Motor neuron (in vitro differentiated cells): ENCODE measurements around the gene CST7. TPM values are rescaled to one million over a fixed set of nuclear protein-coding genes. Genes with fewer than 3 reads are reported as not detected.

ENCODE experiments used
- ATAC-seq, 8 experiments: fragments of 200-7000 bp; cut with Tn5 transposase; replicated peaks in 6 of 8; 2 replicates each; pipeline ENCODE4 v1.8.0; 2021; ENCODE audit warnings: mild to moderate bottlenecking in 8 of 8, moderate library complexity in 8 of 8
- H3K27ac ChIP-seq, 2 donors: fragments of 250-450 bp; sonication (Bioruptor Pico); 2 replicates each; pipeline ENCODE4 v1.9.0; 2021; ENCODE audit warnings: antibody characterized with exemption in 2 of 2, mild to moderate bottlenecking in 2 of 2, moderate library complexity in 1 of 2
- H3K4me1 ChIP-seq, 2 donors: fragments of 250-450 bp; sonication (Bioruptor Pico); replicated peaks in 1 of 2; 2 replicates each; pipeline ENCODE4 v1.6.1; 2021; ENCODE audit warnings: antibody characterized with exemption in 2 of 2, mild to moderate bottlenecking in 2 of 2, moderate library complexity in 1 of 2
- H3K4me3 ChIP-seq, 5 donors: fragments of 250-450 bp; sonication (Bioruptor Pico); 2 replicates each; pipeline ENCODE4 v1.9.0; 2021; ENCODE audit warnings: antibody characterized with exemption in 5 of 5, mild to moderate bottlenecking in 5 of 5, moderate library complexity in 4 of 5
- WGBS, 10 experiments: fragments of 450-650 bp; shearing (Covaris generic); methylation state at CpG; one replicate each; pipeline ENCODE4 v1.0.0; 2022; 5-methylcytosine and 5-hydroxymethylcytosine counted together
- in situ Hi-C, 9 experiments: fragments of 400-800 bp; cut with MboI; loops; one replicate each; pipeline ENCODE4 v1.15.0; 2021; ENCODE audit warnings: low sequenced_read_pairs in 9 of 9, low pct_unique_long_range_greater_than_20kb in 2 of 9; ENCODE audit not compliant: unreplicated experiment in 9 of 9
- total RNA-seq, 8 experiments: library from RNA; unstranded; fragments of 300-600 nt; gene quantifications; 2 replicates each; pipeline versions ENCODE4 v1.2.3 to v1.2.4, GENCODE V29; 2022

Gene CST7, protein sequence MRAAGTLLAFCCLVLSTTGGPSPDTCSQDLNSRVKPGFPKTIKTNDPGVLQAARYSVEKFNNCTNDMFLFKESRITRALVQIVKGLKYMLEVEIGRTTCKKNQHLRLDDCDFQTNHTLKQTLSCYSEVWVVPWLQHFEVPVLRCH
- not detected for total RNA-seq

DNA sequence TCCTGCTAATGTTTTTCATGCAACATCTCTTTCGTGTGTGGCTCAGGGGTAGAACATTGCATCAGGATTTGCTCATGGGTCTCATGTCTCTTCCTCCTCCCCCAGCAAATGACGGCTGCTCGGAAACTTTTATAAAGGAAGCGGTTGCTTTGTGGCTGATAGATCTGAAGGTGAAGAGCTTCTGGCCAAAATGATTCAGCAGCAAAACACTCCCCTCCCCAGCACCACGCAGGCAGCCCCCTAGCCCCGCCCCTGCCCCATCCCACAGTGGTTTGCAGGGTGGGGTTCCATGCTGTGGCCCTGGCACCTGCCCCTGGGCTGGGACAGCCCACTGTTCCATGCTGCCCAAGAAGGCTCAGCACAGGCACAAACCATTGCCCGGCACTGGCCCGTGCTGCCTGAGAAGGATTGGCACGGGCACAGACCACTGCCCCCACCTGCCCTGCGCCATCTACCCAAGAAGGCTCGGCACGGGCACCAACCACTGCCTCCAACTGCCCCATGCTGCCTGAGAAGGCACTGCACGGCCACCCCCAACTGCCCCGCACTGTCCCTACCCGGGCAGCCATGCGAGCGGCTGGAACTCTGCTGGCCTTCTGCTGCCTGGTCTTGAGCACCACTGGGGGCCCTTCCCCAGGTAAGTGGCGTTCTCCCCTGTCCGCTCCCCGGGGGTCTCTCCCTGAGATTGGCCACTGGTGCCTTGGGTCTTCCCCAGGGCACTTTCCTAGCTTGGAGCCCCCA lies at the start of gene CST7:
Gene CST7 (plus strand): TSS at position 331 of the 741 bp plus-strand sequence. CDS start 237 bp downstream, at position 568.
- 0 to 95% (median 80%) methylated on average over 1 to 10 of the region's 20 CpGs; no CpG with 5 or more reads in 3 of the 10 experiments for WGBS, 10 experiments
- H3K27ac ChIP-seq: no peak within 1 kb of the TSS
- in situ Hi-C loops: no loop called here
- H3K4me1 ChIP-seq: peaks cover 5 to 7% of the 10 kb centered on the region in 2 donors
- ATAC-seq: no peak
- H3K4me3 ChIP-seq: no peak within 1 kb of the TSS

DNA sequence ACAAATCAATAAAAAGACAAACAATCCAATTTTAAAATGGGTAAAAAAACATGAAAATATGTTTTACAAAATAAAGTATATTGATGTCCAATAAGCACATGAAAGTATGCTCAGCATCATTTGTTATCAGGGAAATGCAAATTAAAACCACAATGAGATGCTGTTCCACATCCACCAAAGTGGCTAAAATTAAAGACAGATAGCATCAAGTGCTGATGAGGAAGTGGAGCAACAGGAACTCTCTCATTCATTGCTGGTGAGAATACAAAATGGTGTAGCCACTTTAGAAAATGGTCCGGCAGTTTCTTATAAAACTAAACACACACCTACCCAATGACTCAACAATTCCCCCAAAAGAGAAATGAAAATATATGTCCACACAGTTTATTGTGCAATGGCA lies 42.3 kb upstream of the CST7 start:
- WGBS, 10 experiments: 20 to 100% (median 75%) methylated on average over 1 of the region's 1 CpG; no CpG with 5 or more reads in 2 of the 10 experiments
- Histone ChIP-seq H3K4me1 (no peaks in the 10 kb centered on the region), H3K27ac (no peak overlapping the region), H3K4me3 (no peak overlapping the region)
- ATAC-seq: no peak
- in situ Hi-C loops: loop anchor here in 5 of 9 experiments (25.0 kb wide), 2 partner anchors 120 to 970 kb away; no protein-coding TSS in a partner anchor

DNA sequence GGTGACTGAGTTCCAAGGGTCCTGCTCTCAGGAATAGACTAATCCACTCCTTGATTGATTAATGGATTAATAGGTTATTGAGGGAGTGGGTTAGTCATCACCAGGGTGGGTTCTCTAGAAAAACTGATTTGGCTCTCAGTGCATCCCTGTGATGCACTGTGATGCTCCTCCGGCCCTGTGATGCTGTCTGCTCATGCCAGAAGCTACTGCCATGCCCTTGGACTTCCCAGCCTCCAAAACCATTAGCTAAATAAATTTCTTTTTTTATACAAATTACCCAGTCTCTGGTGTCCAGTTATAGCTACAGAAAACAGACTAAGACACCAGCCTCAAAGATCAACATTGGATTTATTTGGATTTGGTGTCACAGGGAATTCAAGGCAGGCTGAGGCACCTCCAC lies 40.4 kb upstream of the CST7 start:
- 20 to 100% (median 68%) methylated on average over 1 of the region's 1 CpG; no CpG with 5 or more reads in 4 of the 10 experiments for WGBS, 10 experiments
- ATAC-seq: no peak
- Histone ChIP-seq H3K27ac (no peak overlapping the region), H3K4me3 (no peak overlapping the region), H3K4me1 (no peaks in the 10 kb centered on the region)
- in situ Hi-C loops: loop anchor here in 5 of 9 experiments (25.0 kb wide), 2 partner anchors 121 to 971 kb away; no protein-coding TSS in a partner anchor

DNA sequence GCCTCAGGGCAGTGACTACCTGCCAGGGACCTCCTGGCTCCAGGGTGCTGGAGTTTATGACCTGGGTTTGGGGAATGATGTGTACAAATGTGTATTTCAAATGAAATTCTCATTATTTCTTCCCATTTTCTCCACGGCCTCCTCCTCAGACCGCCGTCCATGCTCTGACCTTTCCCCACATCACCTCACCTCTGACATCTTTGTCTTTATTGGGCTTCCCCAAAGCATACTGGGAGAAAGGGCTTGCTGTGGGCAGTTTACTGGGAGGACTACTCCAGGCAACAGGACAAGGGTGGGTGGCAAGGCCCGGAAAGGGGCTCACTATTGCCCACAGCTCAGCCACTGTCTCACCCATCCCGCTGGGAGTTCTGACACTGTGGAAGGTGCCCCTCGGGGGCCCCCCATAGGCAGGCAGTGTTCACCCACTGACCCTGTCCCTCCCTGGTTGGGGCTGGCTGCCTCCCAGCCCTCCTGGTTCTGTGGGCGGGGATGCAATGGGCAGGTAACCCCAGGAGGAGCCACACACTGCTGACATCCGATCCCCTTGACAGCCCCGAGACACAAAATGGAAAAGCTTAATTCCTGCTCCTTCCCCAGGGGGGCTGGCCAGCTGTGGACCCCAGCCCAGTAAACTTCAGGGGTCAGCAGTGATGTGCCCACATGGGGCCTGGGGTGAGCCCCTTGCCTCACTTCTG lies 39.8 kb upstream of the CST7 start:
- Histone ChIP-seq H3K4me3 (no peak overlapping the region), H3K4me1 (no peaks in the 10 kb centered on the region), H3K27ac (no peak overlapping the region)
- no peak for ATAC-seq
- WGBS, 10 experiments: 60 to 100% (median 86%) methylated on average over 1 to 3 of the region's 9 CpGs; no CpG with 5 or more reads in 6 of the 10 experiments
- in situ Hi-C loops: loop anchor here in 5 of 9 experiments (25.0 kb wide), 2 partner anchors 122 to 972 kb away; no protein-coding TSS in a partner anchor

DNA sequence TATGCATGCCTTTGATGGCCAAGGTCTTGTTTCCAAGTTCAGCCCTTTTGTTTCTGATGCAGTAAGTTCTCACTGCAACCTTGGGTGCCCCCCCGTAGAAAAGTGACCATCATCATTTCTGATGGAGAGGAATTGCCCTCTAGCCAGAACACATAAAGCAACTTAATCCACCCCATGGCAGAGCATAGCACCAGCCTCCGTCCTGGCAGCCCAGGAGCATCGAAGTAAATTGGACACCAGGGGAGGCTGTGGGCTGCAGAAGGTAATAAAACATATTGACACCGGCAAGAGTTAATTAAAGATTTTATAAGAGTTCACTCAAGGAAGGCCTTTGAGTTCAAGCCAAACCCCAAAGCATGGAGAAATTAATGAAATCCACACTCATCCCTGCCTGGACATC lies 39.2 kb upstream of the CST7 start:
- no peak overlapping the region for H3K4me3 ChIP-seq
- H3K4me1 ChIP-seq: no peaks in the 10 kb centered on the region
- no peak overlapping the region for H3K27ac ChIP-seq
- 32 to 100% (median 60%) methylated on average over 1 to 4 of the region's 4 CpGs; no CpG with 5 or more reads in 1 of the 10 experiments for WGBS, 10 experiments
- ATAC-seq: no peak
- in situ Hi-C loops: loop anchor here in 6 of 9 experiments (10.0 to 25.0 kb wide), 3 partner anchors 123 to 973 kb away; no protein-coding TSS in a partner anchor

DNA sequence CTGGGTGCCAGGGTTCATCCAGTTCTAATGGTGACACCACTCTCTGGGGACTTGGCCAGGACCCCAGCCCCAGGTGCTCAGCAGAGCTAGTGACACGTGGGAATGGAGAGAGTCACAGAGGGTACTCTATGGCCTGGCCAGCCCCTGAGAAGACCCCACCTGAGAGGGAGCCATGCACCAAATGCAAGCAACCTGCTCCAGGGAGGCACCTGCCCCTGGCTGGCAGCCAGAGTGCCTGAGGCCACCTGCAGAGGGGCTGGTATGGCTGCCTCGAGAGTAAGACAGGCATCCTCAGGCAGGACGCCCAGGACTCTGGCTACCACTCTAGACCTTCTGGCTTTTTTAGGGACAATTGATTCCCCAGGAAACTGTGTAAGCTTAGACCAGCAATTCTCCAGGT lies 38.6 kb upstream of the CST7 start:
- H3K27ac ChIP-seq: no peak overlapping the region
- WGBS, 10 experiments: 50 to 80% (median 50%) methylated on average over 1 to 2 of the region's 3 CpGs; no CpG with 5 or more reads in 7 of the 10 experiments
- no peak for ATAC-seq
- H3K4me3 ChIP-seq: no peak overlapping the region
- H3K4me1 ChIP-seq: no peaks in the 10 kb centered on the region
- in situ Hi-C loops: loop anchor here in 6 of 9 experiments (10.0 to 25.0 kb wide), 3 partner anchors 123 to 973 kb away; no protein-coding TSS in a partner anchor

DNA sequence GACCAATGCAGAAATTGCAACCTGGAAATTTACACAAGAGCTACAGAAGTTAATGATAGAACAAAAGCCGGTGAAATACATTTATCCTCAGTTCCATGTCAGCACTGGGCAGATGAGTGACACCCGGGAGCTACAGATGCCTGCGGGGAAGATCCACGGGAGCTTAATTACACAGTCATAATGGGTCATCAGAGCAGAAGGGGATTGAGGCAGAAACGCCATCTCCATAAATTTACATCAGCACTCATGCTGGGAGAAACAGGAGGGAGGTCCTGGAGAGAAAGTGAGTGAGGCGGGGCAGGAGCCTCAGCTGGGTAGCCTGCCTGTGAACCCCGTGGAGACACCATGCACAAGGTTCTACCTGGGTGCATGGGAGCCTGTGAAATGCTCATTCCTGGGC lies 37.6 kb upstream of the CST7 start:
- in situ Hi-C loops: loop anchor here in 6 of 9 experiments (10.0 to 25.0 kb wide), 3 partner anchors 124 to 974 kb away; no protein-coding TSS in a partner anchor
- H3K4me3 ChIP-seq: no peak overlapping the region
- 0 to 26% (median 16%) methylated on average over 1 to 6 of the region's 7 CpGs; no CpG with 5 or more reads in 4 of the 10 experiments for WGBS, 10 experiments

DNA sequence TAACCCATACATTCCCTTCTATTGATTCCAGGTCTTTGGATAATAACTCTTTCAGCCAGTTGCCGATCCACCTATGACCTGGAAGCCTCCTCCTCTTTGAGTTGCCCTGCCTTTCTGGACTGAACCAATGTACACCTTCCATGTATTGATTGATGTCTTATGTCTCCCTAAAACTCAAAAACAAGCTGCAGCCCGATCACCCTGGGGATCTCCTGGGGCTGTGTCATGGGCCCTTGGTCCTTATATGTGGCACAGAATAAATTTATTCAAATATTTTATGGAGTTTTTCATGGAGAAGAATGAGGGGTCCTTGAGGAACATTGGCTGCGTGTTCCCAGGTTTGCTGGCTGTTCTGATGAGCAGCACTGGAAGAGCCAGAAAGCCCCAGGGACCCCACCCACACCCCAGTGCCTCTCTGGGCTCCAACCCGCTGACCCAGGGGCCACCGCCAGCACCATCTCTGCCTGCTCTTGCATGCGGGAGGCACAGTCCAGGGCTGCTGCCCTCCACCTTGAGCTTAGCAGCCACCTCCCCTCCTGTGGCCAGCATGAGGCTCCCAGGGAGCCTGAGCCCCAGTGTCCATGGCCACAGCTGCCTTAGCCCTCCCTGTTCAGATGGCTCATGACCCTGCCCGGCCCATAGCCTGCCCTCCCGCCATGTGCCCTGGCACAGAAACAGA lies 36.5 kb upstream of the CST7 start:
- Histone ChIP-seq H3K4me3 (no peak overlapping the region), H3K27ac (no peak overlapping the region), H3K4me1 (no peaks in the 10 kb centered on the region)
- ATAC-seq: no peak
- in situ Hi-C loops: loop anchor here in 6 of 9 experiments (10.0 to 25.0 kb wide), 3 partner anchors 125 to 975 kb away; no protein-coding TSS in a partner anchor
- WGBS, 10 experiments: 61 to 90% (median 68%) methylated on average over 1 to 4 of the region's 8 CpGs; no CpG with 5 or more reads in 5 of the 10 experiments

More for the DNA sequence above, 37.6 kb upstream of the CST7 start:
- Histone ChIP-seq H3K4me1 (no peaks in the 10 kb centered on the region), H3K27ac (no peak overlapping the region)
- peak in 6 of 8 experiments; percentile 77 to 96 (median 84) for ATAC-seq

DNA sequence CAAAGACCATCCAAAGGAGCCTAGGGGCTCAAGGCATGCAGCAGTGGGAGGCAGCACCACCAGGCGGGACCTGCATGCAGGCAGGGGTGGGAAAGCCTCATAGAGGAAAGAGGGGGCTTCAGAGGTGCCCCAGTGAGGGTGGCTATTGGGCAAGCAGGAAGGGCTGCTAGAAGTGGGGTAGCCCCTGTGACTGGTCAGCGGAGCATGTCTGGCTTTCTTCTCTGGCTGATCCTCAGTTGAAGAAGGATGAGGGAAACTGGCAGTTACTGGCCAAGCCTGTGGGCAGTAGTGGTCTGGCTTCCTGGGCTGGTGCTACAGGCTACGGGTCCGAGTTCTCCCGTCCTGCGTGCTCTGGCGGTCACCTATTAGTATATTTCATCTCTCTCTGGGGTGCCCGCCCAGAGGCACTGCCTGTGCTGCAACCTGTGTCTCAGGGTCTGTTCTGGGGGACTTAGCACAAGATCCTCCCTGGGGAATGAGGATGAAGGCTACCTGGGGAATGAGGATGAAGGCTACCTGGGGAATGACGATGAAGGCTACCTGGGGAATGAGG lies 35.9 kb upstream of the CST7 start:
- peaks cover 0 to 4% of the 10 kb centered on the region in 2 donors for H3K4me1 ChIP-seq
- ATAC-seq: no peak
- H3K4me3 ChIP-seq: no peak overlapping the region
- H3K27ac ChIP-seq: no peak overlapping the region
- in situ Hi-C loops: loop anchor here in 6 of 9 experiments (10.0 to 25.0 kb wide), 3 partner anchors 126 to 976 kb away; no protein-coding TSS in a partner anchor
- whole genome bisulfite sequencing, 10 experiments: 54 to 100% (median 89%) methylated on average over 1 to 5 of the region's 9 CpGs; no CpG with 5 or more reads in 5 of the 10 experiments

DNA sequence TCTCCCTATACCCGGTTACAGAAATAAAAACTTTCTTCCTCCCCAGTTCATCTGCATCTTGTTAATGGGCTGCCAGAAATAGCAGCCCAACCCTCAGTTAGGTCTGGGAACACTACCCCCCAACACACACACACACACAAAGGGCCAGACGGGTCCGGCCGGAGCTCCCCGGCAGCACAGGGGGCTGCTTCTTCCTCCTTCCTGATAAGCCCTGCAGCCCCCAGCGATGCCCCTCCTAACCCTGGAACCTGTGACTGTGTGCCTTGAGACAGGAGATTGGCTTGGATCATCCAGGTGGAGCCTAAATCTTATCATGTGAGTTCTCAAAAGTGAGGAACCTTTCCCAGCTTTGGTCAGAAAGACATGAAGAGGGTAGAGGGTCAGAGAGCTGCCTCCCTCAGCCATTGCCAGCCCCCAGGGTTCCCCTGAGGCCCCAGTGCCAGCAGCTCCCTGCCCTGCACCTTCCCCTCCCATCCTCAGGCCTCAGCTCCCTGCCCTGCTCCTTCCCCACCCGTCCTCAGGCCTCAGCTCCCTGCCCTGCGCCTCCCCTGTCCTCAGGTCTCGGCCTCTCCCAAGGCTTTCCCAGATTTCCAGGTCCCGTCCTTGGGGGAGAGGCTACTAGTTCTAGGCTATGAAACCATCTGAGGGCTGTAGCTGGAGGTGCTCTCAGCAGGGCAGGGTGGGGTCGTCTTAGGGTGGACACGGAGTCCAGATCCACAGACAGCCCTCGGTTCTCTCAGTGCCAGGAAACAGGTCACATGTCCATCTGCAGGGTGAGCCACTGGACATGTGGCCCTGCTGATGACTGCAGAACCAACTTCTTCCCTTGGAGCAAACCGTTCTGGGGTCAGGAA lies 34.5 kb upstream of the CST7 start:
- Histone ChIP-seq H3K4me1 (peaks cover 0 to 9% of the 10 kb centered on the region in 2 donors), H3K4me3 (no peak overlapping the region), H3K27ac (no peak overlapping the region)
- ATAC-seq: peak in 2 of 8 experiments; percentile 27 to 41
- 0 to 100% (median 59%) methylated on average over 1 to 6 of the region's 14 CpGs; no CpG with 5 or more reads in 2 of the 10 experiments for WGBS, 10 experiments
- in situ Hi-C loops: loop anchor here in 6 of 9 experiments (10.0 to 25.0 kb wide), 3 partner anchors 127 to 977 kb away; no protein-coding TSS in a partner anchor

DNA sequence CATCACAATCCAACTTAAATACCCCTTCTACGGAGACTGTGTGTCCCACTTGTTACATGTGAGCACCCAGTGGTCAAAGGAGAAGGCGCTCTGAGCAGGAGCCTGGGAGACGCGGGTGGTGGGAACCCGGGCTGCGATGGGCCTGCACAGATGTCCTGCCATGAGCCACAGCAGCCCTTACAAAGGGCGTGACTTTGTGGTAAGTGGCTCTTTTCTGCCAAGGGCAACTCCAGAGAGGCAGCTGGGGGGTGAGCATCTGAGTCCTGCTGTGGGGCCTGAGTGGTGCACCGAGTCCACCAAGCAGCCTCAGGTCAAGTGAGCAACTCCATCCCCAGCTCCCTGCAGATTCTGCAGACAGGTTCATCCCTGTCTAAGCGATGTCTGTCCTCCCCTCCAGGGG lies 33.6 kb upstream of the CST7 start:
- no peak overlapping the region for H3K4me3 ChIP-seq
- peaks cover 0 to 9% of the 10 kb centered on the region in 2 donors for H3K4me1 ChIP-seq
- 0 to 100% (median 100%) methylated on average over 1 to 2 of the region's 9 CpGs; no CpG with 5 or more reads in 7 of the 10 experiments for WGBS, 10 experiments
- no peak for ATAC-seq
- H3K27ac ChIP-seq: no peak overlapping the region
- in situ Hi-C loops: loop anchor here in 6 of 9 experiments (10.0 to 25.0 kb wide), 3 partner anchors 128 to 978 kb away; no protein-coding TSS in a partner anchor
